ENCODE measurements around the gene ING5. TPM values are rescaled to one million over a fixed set of nuclear protein-coding genes. Genes with fewer than 3 reads are reported as not detected.

Gene ING5
- polyA plus RNA-seq, 3 donors: 6.5 to 29.5 (median 6.6) TPM

DNA sequence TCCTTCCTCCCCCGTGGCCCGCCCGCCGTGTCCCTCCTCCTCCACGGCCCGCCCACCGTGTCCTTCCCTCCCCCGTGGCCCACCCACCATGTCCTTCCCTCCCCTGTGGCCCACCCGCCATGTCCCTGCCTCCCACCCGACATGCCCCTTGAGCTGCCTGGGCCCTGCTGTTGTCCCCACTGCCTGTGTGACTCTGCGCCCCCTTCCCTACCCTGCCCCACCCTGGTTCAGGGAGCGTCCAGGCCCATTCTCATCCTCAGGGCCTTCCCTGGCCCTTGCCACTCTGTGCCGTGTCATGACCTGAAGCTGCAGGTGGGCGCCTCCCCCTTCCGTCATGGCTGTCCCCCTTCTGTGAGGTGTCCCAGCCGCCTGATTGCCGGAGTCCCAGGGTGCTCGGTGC lies 53.3 kb downstream of the ING5 start:
- TF ChIP-seq, protein P1, sequence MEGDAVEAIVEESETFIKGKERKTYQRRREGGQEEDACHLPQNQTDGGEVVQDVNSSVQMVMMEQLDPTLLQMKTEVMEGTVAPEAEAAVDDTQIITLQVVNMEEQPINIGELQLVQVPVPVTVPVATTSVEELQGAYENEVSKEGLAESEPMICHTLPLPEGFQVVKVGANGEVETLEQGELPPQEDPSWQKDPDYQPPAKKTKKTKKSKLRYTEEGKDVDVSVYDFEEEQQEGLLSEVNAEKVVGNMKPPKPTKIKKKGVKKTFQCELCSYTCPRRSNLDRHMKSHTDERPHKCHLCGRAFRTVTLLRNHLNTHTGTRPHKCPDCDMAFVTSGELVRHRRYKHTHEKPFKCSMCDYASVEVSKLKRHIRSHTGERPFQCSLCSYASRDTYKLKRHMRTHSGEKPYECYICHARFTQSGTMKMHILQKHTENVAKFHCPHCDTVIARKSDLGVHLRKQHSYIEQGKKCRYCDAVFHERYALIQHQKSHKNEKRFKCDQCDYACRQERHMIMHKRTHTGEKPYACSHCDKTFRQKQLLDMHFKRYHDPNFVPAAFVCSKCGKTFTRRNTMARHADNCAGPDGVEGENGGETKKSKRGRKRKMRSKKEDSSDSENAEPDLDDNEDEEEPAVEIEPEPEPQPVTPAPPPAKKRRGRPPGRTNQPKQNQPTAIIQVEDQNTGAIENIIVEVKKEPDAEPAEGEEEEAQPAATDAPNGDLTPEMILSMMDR (IDR thresholded peaks at IDR 0.05): no peak
- H3K27ac ChIP-seq (ENCODE audit: low read depth in 1 of 2, low read length in 2 of 2): no peak overlapping the region
- no peak overlapping the region for H3K4me2 ChIP-seq (replicated peaks; ENCODE audit: extremely low read depth, low read length, poor library complexity, severe bottlenecking)
- Mint-ChIP-seq H3K4me3 (no peak overlapping the region), H3K9me3 (peaks cover 0 to 3% (median 2%) of the 10 kb centered on the region in 7 donors), H3K27me3 (ENCODE audit: low read depth in 3 of 3) (peaks cover 0 to 2% (median 0%) of the 10 kb centered on the region in 3 donors), H3K36me3 (peaks cover 54 to 75% of the 10 kb centered on the region in 2 donors), H3K27ac (peak overlapping the region in 2 of 7 donors; percentile 31 to 37), H3K4me1 (no peaks in the 10 kb centered on the region)
- no peaks in the 10 kb centered on the region for H3K27me3 ChIP-seq (ENCODE audit: control insufficient read depth in 2 of 2, insufficient read depth in 2 of 2, low read length in 2 of 2)
- 97% methylated on average over 12 of the region's 18 CpGs for WGBS (ENCODE audit: insufficient coverage)
- no peaks in the 10 kb centered on the region for H4K20me1 ChIP-seq (ENCODE audit: insufficient read depth, low read length)
- peaks cover 26 to 56% of the 10 kb centered on the region in 2 donors for H3K36me3 ChIP-seq (replicated peaks in 1 of 2; ENCODE audit: control insufficient read depth in 1 of 2, insufficient read depth in 2 of 2, low read length in 2 of 2)
- H3K9me3 ChIP-seq (replicated peaks in 1 of 2; ENCODE audit: control insufficient read depth in 1 of 2, insufficient read depth in 1 of 2, low read length in 2 of 2): peaks cover 1% of the 10 kb centered on the region in 2 donors
- no peak for DNase-seq
- intact Hi-C loops (cut with micrococcal nuclease): no loop called here
- H3K9ac ChIP-seq (ENCODE audit: insufficient read depth, low read length, poor library complexity, severe bottlenecking): no peak overlapping the region
- no peaks in the 10 kb centered on the region for H3K4me1 ChIP-seq (ENCODE audit: control insufficient read depth in 1 of 2, insufficient read depth in 2 of 2, low read length in 2 of 2)
- no peaks in the 10 kb centered on the region for H3K79me2 ChIP-seq (ENCODE audit: insufficient read depth, low read length)
- no peak overlapping the region for H2AFZ ChIP-seq (ENCODE audit: insufficient read depth, low read depth, low read length, poor library complexity, severe bottlenecking)
- H3K4me3 ChIP-seq (replicated peaks in 1 of 3; ENCODE audit: low read depth in 2 of 3, low read length in 3 of 3): no peak overlapping the region

DNA sequence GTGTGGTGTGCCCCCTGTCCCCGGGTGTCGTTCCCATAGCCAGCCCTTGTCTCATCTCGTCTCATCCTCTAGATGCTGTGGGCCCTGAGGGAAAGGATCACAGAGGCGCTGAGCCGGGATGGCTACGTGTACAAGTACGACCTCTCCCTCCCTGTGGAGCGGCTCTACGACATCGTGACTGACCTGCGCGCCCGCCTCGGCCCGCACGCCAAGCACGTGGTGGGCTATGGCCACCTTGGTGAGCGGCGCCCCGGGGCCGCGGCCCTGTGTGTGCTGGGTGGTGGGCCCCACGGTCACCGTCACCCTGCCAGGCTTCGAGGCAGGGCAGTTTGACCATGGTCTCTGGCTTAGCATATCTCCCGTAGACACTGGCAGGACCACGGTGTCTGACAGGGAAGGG lies 53.9 kb downstream of the ING5 start:
- peaks cover 5 to 6% of the 10 kb centered on the region in 2 donors for H3K9me3 ChIP-seq (replicated peaks in 1 of 2; ENCODE audit: control insufficient read depth in 1 of 2, insufficient read depth in 1 of 2, low read length in 2 of 2)
- no peaks in the 10 kb centered on the region for H3K4me1 ChIP-seq (ENCODE audit: control insufficient read depth in 1 of 2, insufficient read depth in 2 of 2, low read length in 2 of 2)
- peaks cover 26 to 62% of the 10 kb centered on the region in 2 donors for H3K36me3 ChIP-seq (replicated peaks in 1 of 2; ENCODE audit: control insufficient read depth in 1 of 2, insufficient read depth in 2 of 2, low read length in 2 of 2)
- H3K4me2 ChIP-seq (replicated peaks; ENCODE audit: extremely low read depth, low read length, poor library complexity, severe bottlenecking): no peak overlapping the region
- TF ChIP-seq, protein P1 (IDR thresholded peaks at IDR 0.05): no peak
- no peak overlapping the region for H3K9ac ChIP-seq (ENCODE audit: insufficient read depth, low read length, poor library complexity, severe bottlenecking)
- Mint-ChIP-seq H3K36me3 (peaks cover 55 to 78% of the 10 kb centered on the region in 2 donors), H3K4me1 (no peaks in the 10 kb centered on the region), H3K27me3 (ENCODE audit: low read depth in 3 of 3) (peaks cover 0 to 4% (median 0%) of the 10 kb centered on the region in 3 donors), H3K27ac (peak overlapping the region in 1 of 7 donors; percentile 37), H3K4me3 (no peak overlapping the region), H3K9me3 (peaks cover 1 to 6% (median 2%) of the 10 kb centered on the region in 7 donors)
- intact Hi-C loops (cut with micrococcal nuclease): no loop called here
- no peaks in the 10 kb centered on the region for H4K20me1 ChIP-seq (ENCODE audit: insufficient read depth, low read length)
- H3K27me3 ChIP-seq (ENCODE audit: control insufficient read depth in 2 of 2, insufficient read depth in 2 of 2, low read length in 2 of 2): no peaks in the 10 kb centered on the region
- H3K27ac ChIP-seq (ENCODE audit: low read depth in 1 of 2, low read length in 2 of 2): no peak overlapping the region
- WGBS (ENCODE audit: insufficient coverage): 98% methylated on average over 25 of the region's 27 CpGs
- no peaks in the 10 kb centered on the region for H3K79me2 ChIP-seq (ENCODE audit: insufficient read depth, low read length)
- no peak overlapping the region for H3K4me3 ChIP-seq (replicated peaks in 1 of 3; ENCODE audit: low read depth in 2 of 3, low read length in 3 of 3)
- no peak for DNase-seq
- no peak overlapping the region for H2AFZ ChIP-seq (ENCODE audit: insufficient read depth, low read depth, low read length, poor library complexity, severe bottlenecking)
